A172 (cell line): ENCODE results near the gene ZCCHC3. TPM values are rescaled to one million over a fixed set of nuclear protein-coding genes. Genes with fewer than 3 reads are reported as not detected.
"Not testable (repeated sequence)": the region's sequence is repeated elsewhere in the genome, so short reads cannot be mapped to it uniquely, and the experiment has no call there.

Experiments used
- DNase-seq: peaks from one replicate; pipeline ENCODE4 v3.0.0-alpha.2; 2015; ENCODE audit warnings: low spot score
- total RNA-seq: library from RNA; depleted of rRNA; stranded (reverse); fragments of >200 nt; shearing (Covaris generic); gene quantifications from 2 replicates; pipeline ENCODE4 v1.2.3, GENCODE V29; 2014; rRNA removed

Gene ZCCHC3
- total RNA-seq: 12.9 and 18.2 TPM in 2 replicates

- DNase-seq: peak; percentile 81
These were observed at the start of gene ZCCHC3 for GRCh38 chr20:297098-297924. Gene ZCCHC3 (plus strand): TSS chr20:297570. CDS start chr20:297587, 17 bp downstream.

GRCh38 chr20:251354-251753, 46.0 kb upstream of the ZCCHC3 start:
- DNase-seq: peak; percentile 11

- no peak for DNase-seq
These were observed 44.6 kb upstream of the ZCCHC3 start for GRCh38 chr20:252801-253200.

- DNase-seq: not testable (repeated sequence)
These were observed 43.9 kb upstream of the ZCCHC3 start for GRCh38 chr20:253447-253846.

- no peak for DNase-seq
These were observed 40.0 kb upstream of the ZCCHC3 start, which contains the start of gene DEFB132 for GRCh38 chr20:257419-257818. Gene DEFB132 (plus strand): TSS chr20:257724. CDS start chr20:257779, 55 bp downstream.

GRCh38 chr20:258269-258858, 39.0 kb upstream of the ZCCHC3 start:
- no peak for DNase-seq

- no peak for DNase-seq
These were observed 38.4 kb upstream of the ZCCHC3 start for GRCh38 chr20:258963-259362.

GRCh38 chr20:259981-260380, 37.4 kb upstream of the ZCCHC3 start:
- DNase-seq: no peak

GRCh38 chr20:263701-264100, 33.7 kb upstream of the ZCCHC3 start:
- DNase-seq: no peak

- peak; percentile 56 for DNase-seq
These were observed 30.5 kb upstream of the ZCCHC3 start for GRCh38 chr20:266596-267562.

- no peak for DNase-seq
These were observed 26.9 kb upstream of the ZCCHC3 start for GRCh38 chr20:270517-270916.

- DNase-seq: no peak
These were observed 26.3 kb upstream of the ZCCHC3 start for GRCh38 chr20:271069-271468.

- no peak for DNase-seq
These were observed 25.8 kb upstream of the ZCCHC3 start for GRCh38 chr20:271528-271927.

- DNase-seq: no peak
These were observed 24.7 kb upstream of the ZCCHC3 start for GRCh38 chr20:272718-273117.

GRCh38 chr20:273884-274283, 23.5 kb upstream of the ZCCHC3 start:
- no peak for DNase-seq

GRCh38 chr20:275791-276190, 21.6 kb upstream of the ZCCHC3 start:
- no peak for DNase-seq

GRCh38 chr20:276620-277495, 20.5 kb upstream of the ZCCHC3 start:
- DNase-seq: no peak

GRCh38 chr20:277496-277781, 19.9 kb upstream of the ZCCHC3 start:
- DNase-seq: no peak

GRCh38 chr20:278181-278580, 19.2 kb upstream of the ZCCHC3 start:
- no peak for DNase-seq

GRCh38 chr20:278607-279571, 18.5 kb upstream of the ZCCHC3 start:
- DNase-seq: no peak
